Nephron (organoid): ENCODE results near the gene SCNN1A.
A peak's percentile ranks its signal among the peaks of the same experiment; 100 is the strongest.

ENCODE experiments used
- H3K27ac Mint-ChIP-seq, 3 experiments: 2 replicates each; pipeline ENCODE4 v1.8.0; 2020; ENCODE audit warnings: mixed read lengths in 3 of 3, mild to moderate bottlenecking in 2 of 3, moderate library complexity in 1 of 3
- H3K27me3 Mint-ChIP-seq: 2 replicates; pipeline ENCODE4 v1.8.0; 2021; ENCODE audit warnings: low read depth, mild to moderate bottlenecking, moderate library complexity, mixed read lengths
- H3K36me3 Mint-ChIP-seq: 2 replicates; pipeline ENCODE4 v1.8.0; 2020; ENCODE audit warnings: low read depth, mixed read lengths
- H3K4me1 Mint-ChIP-seq: 2 replicates; pipeline ENCODE4 v1.8.0; 2020; ENCODE audit warnings: mixed read lengths
- H3K4me3 Mint-ChIP-seq, 3 experiments: 2 replicates each; pipeline ENCODE4 v1.8.0; 2020; ENCODE audit warnings: mild to moderate bottlenecking in 3 of 3, mixed read lengths in 3 of 3, moderate library complexity in 2 of 3
- H3K9me3 Mint-ChIP-seq: 2 replicates; pipeline ENCODE4 v1.8.0; 2020; ENCODE audit warnings: mixed read lengths
- CTCF ChIP-seq, 3 experiments: fragments of 200-600 bp; sonication (generic); IDR thresholded peaks; one replicate each; pipeline ENCODE4 v1.5.0; 2021; ENCODE audit warnings: antibody characterized with exemption in 3 of 3; ENCODE audit not compliant: unreplicated experiment in 3 of 3

The SCNN1A gene

GRCh38 chr12:6334940-6335450 lies 40.4 kb downstream of the SCNN1A start:
- no peaks in the 10 kb centered on the region for H3K27me3 Mint-ChIP-seq
- no peak overlapping the region for H3K4me3 Mint-ChIP-seq
- no peak for TF ChIP-seq CTCF (IDR thresholded peaks at IDR 0.05; ENCODE audit: unreplicated experiment in 3 of 3)
- peaks cover 43% of the 10 kb centered on the region for H3K36me3 Mint-ChIP-seq
- H3K27ac Mint-ChIP-seq, result no peak overlapping the region
- peaks cover 47% of the 10 kb centered on the region for H3K4me1 Mint-ChIP-seq
- H3K9me3 Mint-ChIP-seq, result no peaks in the 10 kb centered on the region

- H3K27ac Mint-ChIP-seq, result no peak overlapping the region
- TF ChIP-seq CTCF (IDR thresholded peaks at IDR 0.05; ENCODE audit: unreplicated experiment in 3 of 3), result no peak
- peaks cover 47% of the 10 kb centered on the region for H3K36me3 Mint-ChIP-seq
- no peaks in the 10 kb centered on the region for H3K9me3 Mint-ChIP-seq
- H3K4me3 Mint-ChIP-seq, result no peak overlapping the region
- peaks cover 47% of the 10 kb centered on the region for H3K4me1 Mint-ChIP-seq
- no peaks in the 10 kb centered on the region for H3K27me3 Mint-ChIP-seq
These were observed 41.0 kb downstream of the SCNN1A start for GRCh38 chr12:6334359-6334758.

- H3K36me3 Mint-ChIP-seq, result peaks cover 49% of the 10 kb centered on the region
- H3K4me1 Mint-ChIP-seq, result peaks cover 47% of the 10 kb centered on the region
- no peak for TF ChIP-seq CTCF (IDR thresholded peaks at IDR 0.05; ENCODE audit: unreplicated experiment in 3 of 3)
- no peak overlapping the region for H3K27ac Mint-ChIP-seq
- no peaks in the 10 kb centered on the region for H3K27me3 Mint-ChIP-seq
- H3K4me3 Mint-ChIP-seq, result peak overlapping the region in 2 of 3 experiments; percentile 31 to 59
- no peaks in the 10 kb centered on the region for H3K9me3 Mint-ChIP-seq
These were observed 41.8 kb downstream of the SCNN1A start for GRCh38 chr12:6333566-6333965.

- Mint-ChIP-seq H3K27me3 (no peaks in the 10 kb centered on the region), H3K27ac (peak overlapping the region in 1 of 3 experiments; percentile 46), H3K4me3 (no peak overlapping the region), H3K4me1 (peaks cover 47% of the 10 kb centered on the region), H3K36me3 (peaks cover 52% of the 10 kb centered on the region), H3K9me3 (no peaks in the 10 kb centered on the region)
- no peak for TF ChIP-seq CTCF (IDR thresholded peaks at IDR 0.05; ENCODE audit: unreplicated experiment in 3 of 3)
These were observed 42.3 kb downstream of the SCNN1A start for GRCh38 chr12:6333029-6333428.

GRCh38 chr12:6332459-6332858 lies 42.9 kb downstream of the SCNN1A start:
- no peaks in the 10 kb centered on the region for H3K27me3 Mint-ChIP-seq
- TF ChIP-seq CTCF (IDR thresholded peaks at IDR 0.05; ENCODE audit: unreplicated experiment in 3 of 3), result no peak

GRCh38 chr12:6330999-6331714 lies 44.2 kb downstream of the SCNN1A start:
- H3K4me1 Mint-ChIP-seq, result peaks cover 48% of the 10 kb centered on the region
- peak overlapping the region in 2 of 3 experiments; percentile 66 to 72 for H3K27ac Mint-ChIP-seq
- H3K27me3 Mint-ChIP-seq, result no peaks in the 10 kb centered on the region
- H3K9me3 Mint-ChIP-seq, result no peaks in the 10 kb centered on the region
- H3K36me3 Mint-ChIP-seq, result peaks cover 53% of the 10 kb centered on the region
- no peak overlapping the region for H3K4me3 Mint-ChIP-seq
- TF ChIP-seq CTCF (IDR thresholded peaks at IDR 0.05; ENCODE audit: unreplicated experiment in 3 of 3), result no peak

More at GRCh38 chr12:6332459-6332858, 42.9 kb downstream of the SCNN1A start:
- Mint-ChIP-seq H3K27ac (peak overlapping the region in 1 of 3 experiments; percentile 46), H3K36me3 (peaks cover 53% of the 10 kb centered on the region), H3K9me3 (no peaks in the 10 kb centered on the region), H3K4me1 (peaks cover 47% of the 10 kb centered on the region), H3K4me3 (no peak overlapping the region)
